MM.1S (cell line): Measurements from ENCODE around the gene ZBTB7C.

Experiments used
- DNase-seq: peaks from one replicate; pipeline ENCODE4 v3.0.0-alpha.2; 2015
- H2AFZ ChIP-seq: fragments of 300-600 bp; sonication (generic); 2 replicates; pipeline ENCODE4 v1.6.0; 2016; ENCODE audit warnings: antibody characterized with exemption, low read length
- H3F3A ChIP-seq: fragments of 300-600 bp; sonication (generic); 2 replicates; pipeline ENCODE4 v1.6.1; 2016; ENCODE audit warnings: mild to moderate bottlenecking, antibody characterized with exemption, low read length, moderate library complexity, mixed read lengths; ENCODE audit not compliant: insufficient read depth
- H3K27ac ChIP-seq: fragments of 300-600 bp; sonication (generic); 2 replicates; pipeline ENCODE4 v1.5.1; 2016; ENCODE audit warnings: mild to moderate bottlenecking, low read length
- H3K27me3 ChIP-seq: fragments of 300-600 bp; sonication (generic); replicated peaks from 2 replicates; pipeline ENCODE4 v1.6.0; 2016; ENCODE audit warnings: low read length; ENCODE audit not compliant: insufficient read depth
- H3K36me3 ChIP-seq: fragments of 300-600 bp; sonication (generic); replicated peaks from 2 replicates; pipeline ENCODE4 v1.6.1; 2016; ENCODE audit warnings: mild to moderate bottlenecking, low read length, mixed read lengths; ENCODE audit not compliant: insufficient read depth
- H3K4me1 ChIP-seq: fragments of 300-600 bp; sonication (generic); 2 replicates; pipeline ENCODE4 v1.6.1; 2016; ENCODE audit warnings: low read length, mixed read lengths
- H3K4me2 ChIP-seq: fragments of 300-600 bp; sonication (generic); 2 replicates; pipeline ENCODE4 v1.6.0; 2016; ENCODE audit warnings: low read depth, low read length
- H3K4me3 ChIP-seq: fragments of 300-600 bp; sonication (generic); 2 replicates; pipeline ENCODE4 v1.5.1; 2016; ENCODE audit warnings: low read length, mixed read lengths
- H3K79me2 ChIP-seq: fragments of 300-600 bp; sonication (generic); 2 replicates; pipeline ENCODE4 v1.6.1; 2016; ENCODE audit warnings: mixed run types, low read length, mixed read lengths
- H3K9ac ChIP-seq: fragments of 300-600 bp; sonication (generic); 2 replicates; pipeline ENCODE4 v1.6.1; 2016; ENCODE audit warnings: low read length, mixed read lengths
- H3K9me2 ChIP-seq: fragments of 300-600 bp; sonication (generic); replicated peaks from 2 replicates; pipeline ENCODE4 v1.6.1; 2016; ENCODE audit warnings: mild to moderate bottlenecking, low read length, mixed read lengths; ENCODE audit not compliant: insufficient read depth
- H3K9me3 ChIP-seq: fragments of 300-600 bp; sonication (generic); replicated peaks from 2 replicates; pipeline ENCODE4 v1.6.1; 2016; ENCODE audit warnings: mild to moderate bottlenecking, low read length, mixed read lengths; ENCODE audit not compliant: insufficient read depth
- H4K20me1 ChIP-seq: fragments of 300-600 bp; sonication (generic); 2 replicates; pipeline ENCODE4 v1.6.1; 2016; ENCODE audit warnings: mild to moderate bottlenecking, low read length, moderate library complexity, mixed read lengths; ENCODE audit not compliant: insufficient read depth
- CTCF ChIP-seq: fragments of 300-600 bp; sonication (generic); IDR thresholded peaks from 2 replicates; pipeline ENCODE4 v1.5.1; 2016; ENCODE audit warnings: antibody characterized with exemption, low read length, mixed read lengths
- EZH2 ChIP-seq: fragments of 300-600 bp; sonication (generic); optimal IDR thresholded peaks from 2 replicates; pipeline ENCODE3; 2017; ENCODE audit warnings: low read depth, mild to moderate bottlenecking, antibody characterized with exemption, low read length, mixed read lengths
- EZH2phosphoT487 ChIP-seq: fragments of 300-600 bp; sonication (generic); IDR thresholded peaks from 2 replicates; pipeline ENCODE4 v1.6.1; 2018; ENCODE audit warnings: antibody characterized with exemption, low read length

Gene ZBTB7C

GRCh38 chr18:48167897-48168253 lies 241.3 kb downstream of the ZBTB7C start:
- no peaks in the 10 kb centered on the region for H3K9me3 ChIP-seq
- H3K27me3 ChIP-seq, result no peaks in the 10 kb centered on the region
- H4K20me1 ChIP-seq, result no peaks in the 10 kb centered on the region
- no peak overlapping the region for H3K4me3 ChIP-seq
- no peaks in the 10 kb centered on the region for H3K36me3 ChIP-seq
- no peaks in the 10 kb centered on the region for H3K4me1 ChIP-seq
- no peak overlapping the region for H3K4me2 ChIP-seq
- H3K9me2 ChIP-seq, result no peaks in the 10 kb centered on the region
- H2AFZ ChIP-seq, result no peak overlapping the region
- TF ChIP-seq CTCF (no peak), EZH2 (no peak), EZH2phosphoT487 (no peak)
- no peaks in the 10 kb centered on the region for H3K79me2 ChIP-seq
- H3K27ac ChIP-seq, result no peak overlapping the region
- no peak overlapping the region for H3K9ac ChIP-seq
- no peaks in the 10 kb centered on the region for H3F3A ChIP-seq
- DNase-seq, result no peak

- H3K9ac ChIP-seq, result no peak overlapping the region
Observed at GRCh38 chr18:48166336-48166875, 242.8 kb downstream of the ZBTB7C start.

GRCh38 chr18:48165111-48165866 lies 243.9 kb downstream of the ZBTB7C start:
- H3K27ac ChIP-seq, result no peak overlapping the region
- no peak for DNase-seq
- H2AFZ ChIP-seq, result no peak overlapping the region

More at GRCh38 chr18:48166336-48166875, 242.8 kb downstream of the ZBTB7C start:
- Histone ChIP-seq H3F3A (no peaks in the 10 kb centered on the region), H4K20me1 (no peaks in the 10 kb centered on the region), H3K79me2 (no peaks in the 10 kb centered on the region), H3K27ac (no peak overlapping the region), H3K4me3 (no peak overlapping the region), H2AFZ (no peak overlapping the region), H3K9me3 (no peaks in the 10 kb centered on the region), H3K4me2 (no peak overlapping the region), H3K9me2 (no peaks in the 10 kb centered on the region), H3K4me1 (no peaks in the 10 kb centered on the region), H3K27me3 (no peaks in the 10 kb centered on the region), H3K36me3 (no peaks in the 10 kb centered on the region)
- TF ChIP-seq EZH2phosphoT487 (no peak), CTCF (no peak), EZH2 (no peak)
- DNase-seq, result no peak

More at GRCh38 chr18:48165111-48165866, 243.9 kb downstream of the ZBTB7C start:
- no peak overlapping the region for H3K4me2 ChIP-seq
- H3K4me3 ChIP-seq, result no peak overlapping the region
- H3K79me2 ChIP-seq, result no peaks in the 10 kb centered on the region
- no peak overlapping the region for H3K9ac ChIP-seq
- no peaks in the 10 kb centered on the region for H3K27me3 ChIP-seq
- no peaks in the 10 kb centered on the region for H3K36me3 ChIP-seq
- H3K4me1 ChIP-seq, result no peaks in the 10 kb centered on the region
- no peaks in the 10 kb centered on the region for H3K9me2 ChIP-seq
- no peaks in the 10 kb centered on the region for H3K9me3 ChIP-seq
- H3F3A ChIP-seq, result no peaks in the 10 kb centered on the region
- TF ChIP-seq EZH2, result no peak
- no peak for TF ChIP-seq CTCF
- no peak for TF ChIP-seq EZH2phosphoT487
- no peaks in the 10 kb centered on the region for H4K20me1 ChIP-seq
